Right lobe of liver (tissue), 6 donors: ENCODE results near the gene GH1. TPM values are rescaled to one million over a fixed set of nuclear protein-coding genes. Genes with fewer than 3 reads are reported as not detected.

Source experiments
- ATAC-seq, 4 donors: fragments of 200-7000 bp; cut with Tn5 transposase; one replicate each; pipeline ENCODE4 v1.9.1; 2020; ENCODE audit warnings: mild to moderate bottlenecking in 4 of 4, moderate library complexity in 4 of 4
- DNase-seq, 3 donors: peaks; one replicate each; pipeline ENCODE4 v3.0.0-alpha.2; 2020
- H3K27ac ChIP-seq, 3 donors: fragments of 200-600 bp; one replicate each; pipeline ENCODE4 v1.8.0; 2022
- H3K27me3 ChIP-seq, 2 donors: fragments of 200-600 bp; one replicate each; pipeline ENCODE4 v1.8.0; 2022
- H3K36me3 ChIP-seq, 4 donors: fragments of 200-600 bp; sonication (generic) in 1 of 4; one replicate each; pipeline versions ENCODE4 v1.5.1 to v1.8.0; 2017 to 2022; ENCODE audit warnings: control low read depth in 1 of 4
- H3K4me1 ChIP-seq, 4 donors: fragments of 200-600 bp; sonication (generic) in 1 of 4; one replicate each; pipeline versions ENCODE4 v1.5.1 to v1.8.0; 2017 to 2022; ENCODE audit warnings: control low read depth in 1 of 4
- H3K4me3 ChIP-seq, 3 donors: fragments of 200-600 bp; one replicate each; pipeline ENCODE4 v1.8.0; 2022
- H3K9me3 ChIP-seq, 4 donors: fragments of 200-600 bp; sonication (generic) in 1 of 4; one replicate each; pipeline versions ENCODE4 v1.5.1 to v1.8.0; 2017 to 2022; ENCODE audit warnings: control low read depth in 1 of 4
- POLR2A ChIP-seq: fragments of 450-650 bp; IDR thresholded peaks from one replicate; pipeline ENCODE4 v1.6.1; 2017; ENCODE audit warnings: antibody characterized with exemption, mild to moderate bottlenecking
- WGBS: methylation state at CpG from one replicate; pipeline ENCODE4 v1.1.6; 2018; ENCODE audit warnings: low coverage, low lambda C conversion rate; ENCODE audit not compliant: insufficient coverage; ENCODE audit errors: missing lambda C conversion rate; 5-methylcytosine and 5-hydroxymethylcytosine counted together
- intact Hi-C, 2 donors: fragments of 100-400 bp; cut with DNase I; formaldehyde crosslinking; loops; one replicate each; pipeline versions ENCODE4 v1.11.2 to v1.14.1; 2022
- total RNA-seq, 6 experiments: library from RNA; depleted of rRNA in 2 of 6; stranded (reverse); fragments of >200 nt in 2 of 6; fragmentation: NEBNext Ultra II Directional in 3 of 6; extraction: Animal tissue kit (Norgen Biotek cat#: 25700) in 3 of 6; gene quantifications; one replicate each; pipeline versions ENCODE4 v1.1.0 to v1.2.4, GENCODE V29; 2016 to 2023
- TF ChIP-seq, protein P1 (sequence below), 4 donors: fragments of 200-600 bp in 3 of 4; fragments of 450-650 bp in 1 of 4; IDR thresholded peaks; one replicate each; pipeline versions ENCODE4 v1.5.1 to v1.8.0; 2016 to 2022; ENCODE audit warnings: antibody characterized with exemption in 4 of 4, mild to moderate bottlenecking in 2 of 4
- donor health status: DM: no; HTN: yes; CAD: no.
- donor health status: DM: no; HTN: no; CAD: no.
- donor health status: DM: no; HTN: no; CAD: no.
- donor health status: DM: no; HTN: yes; CAD: no.
- donor health status: DM: no; HTN: yes; CAD: no.

The GH1 gene
- total RNA-seq, 6 experiments from 2014 or later: not detected

- H3K27ac ChIP-seq: no peak overlapping the region
- WGBS: 91% methylated on average over 4 of the region's 4 CpGs
- no peak overlapping the region for H3K4me3 ChIP-seq
- intact Hi-C loops: no loop called here
- TF ChIP-seq, protein P1, sequence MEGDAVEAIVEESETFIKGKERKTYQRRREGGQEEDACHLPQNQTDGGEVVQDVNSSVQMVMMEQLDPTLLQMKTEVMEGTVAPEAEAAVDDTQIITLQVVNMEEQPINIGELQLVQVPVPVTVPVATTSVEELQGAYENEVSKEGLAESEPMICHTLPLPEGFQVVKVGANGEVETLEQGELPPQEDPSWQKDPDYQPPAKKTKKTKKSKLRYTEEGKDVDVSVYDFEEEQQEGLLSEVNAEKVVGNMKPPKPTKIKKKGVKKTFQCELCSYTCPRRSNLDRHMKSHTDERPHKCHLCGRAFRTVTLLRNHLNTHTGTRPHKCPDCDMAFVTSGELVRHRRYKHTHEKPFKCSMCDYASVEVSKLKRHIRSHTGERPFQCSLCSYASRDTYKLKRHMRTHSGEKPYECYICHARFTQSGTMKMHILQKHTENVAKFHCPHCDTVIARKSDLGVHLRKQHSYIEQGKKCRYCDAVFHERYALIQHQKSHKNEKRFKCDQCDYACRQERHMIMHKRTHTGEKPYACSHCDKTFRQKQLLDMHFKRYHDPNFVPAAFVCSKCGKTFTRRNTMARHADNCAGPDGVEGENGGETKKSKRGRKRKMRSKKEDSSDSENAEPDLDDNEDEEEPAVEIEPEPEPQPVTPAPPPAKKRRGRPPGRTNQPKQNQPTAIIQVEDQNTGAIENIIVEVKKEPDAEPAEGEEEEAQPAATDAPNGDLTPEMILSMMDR (IDR thresholded peaks at IDR 0.05): no peak
- TF ChIP-seq POLR2A: no peak
- no peaks in the 10 kb centered on the region for H3K4me1 ChIP-seq
- no peak for ATAC-seq
- H3K36me3 ChIP-seq: no peaks in the 10 kb centered on the region
- no peaks in the 10 kb centered on the region for H3K9me3 ChIP-seq
- DNase-seq: no peak
- no peaks in the 10 kb centered on the region for H3K27me3 ChIP-seq
Observed at GRCh38 chr17:63937920-63938319, 19.3 kb upstream of the GH1 start.

- no peaks in the 10 kb centered on the region for H3K9me3 ChIP-seq
- H3K4me3 ChIP-seq: no peak overlapping the region
- TF ChIP-seq, protein P1 (IDR thresholded peaks at IDR 0.05): no peak
- TF ChIP-seq POLR2A: no peak
- DNase-seq: no peak
- H3K36me3 ChIP-seq: no peaks in the 10 kb centered on the region
- 78% methylated on average over 5 of the region's 6 CpGs for WGBS
- no peak for ATAC-seq
- intact Hi-C loops: no loop called here
- no peaks in the 10 kb centered on the region for H3K4me1 ChIP-seq
- H3K27me3 ChIP-seq: no peaks in the 10 kb centered on the region
- H3K27ac ChIP-seq: no peak overlapping the region
Observed at GRCh38 chr17:63937319-63937718, 18.7 kb upstream of the GH1 start.

GRCh38 chr17:63934183-63935112 is 15.8 kb upstream of the GH1 start:
- ATAC-seq (no peak), DNase-seq (no peak)
- no peaks in the 10 kb centered on the region for H3K9me3 ChIP-seq
- WGBS: 53% methylated on average over 9 of the region's 21 CpGs
- TF ChIP-seq POLR2A: no peak
- TF ChIP-seq, protein P1 (IDR thresholded peaks at IDR 0.05): no peak
- intact Hi-C loops: no loop called here
- H3K27ac ChIP-seq: no peak overlapping the region
- no peaks in the 10 kb centered on the region for H3K4me1 ChIP-seq
- no peaks in the 10 kb centered on the region for H3K36me3 ChIP-seq
- no peaks in the 10 kb centered on the region for H3K27me3 ChIP-seq
- no peak overlapping the region for H3K4me3 ChIP-seq

- no peaks in the 10 kb centered on the region for H3K9me3 ChIP-seq
- TF ChIP-seq, protein P1 (IDR thresholded peaks at IDR 0.05): no peak
- H3K4me1 ChIP-seq: no peaks in the 10 kb centered on the region
- intact Hi-C loops: no loop called here
- ATAC-seq (no peak), DNase-seq (no peak)
- H3K27me3 ChIP-seq: no peaks in the 10 kb centered on the region
- no peak overlapping the region for H3K4me3 ChIP-seq
- H3K27ac ChIP-seq: no peak overlapping the region
- H3K36me3 ChIP-seq: no peaks in the 10 kb centered on the region
- WGBS: 75% methylated on average over 4 of the region's 8 CpGs
Observed at GRCh38 chr17:63933598-63933997, 15.0 kb upstream of the GH1 start.
